NCI-H2029 treated with DMSO at 0.1 percent for 48 hours (cell line): Measurements from ENCODE around the gene MGAT4C.
"Not testable (repeated sequence)": the region's sequence is repeated elsewhere in the genome, so short reads cannot be mapped to it uniquely, and the experiment has no call there.

ENCODE experiments used
- DNase-seq: peaks from one replicate; lab custom pipeline; 2025; lab: John Stamatoyannopoulos, UW

The MGAT4C gene

DNA sequence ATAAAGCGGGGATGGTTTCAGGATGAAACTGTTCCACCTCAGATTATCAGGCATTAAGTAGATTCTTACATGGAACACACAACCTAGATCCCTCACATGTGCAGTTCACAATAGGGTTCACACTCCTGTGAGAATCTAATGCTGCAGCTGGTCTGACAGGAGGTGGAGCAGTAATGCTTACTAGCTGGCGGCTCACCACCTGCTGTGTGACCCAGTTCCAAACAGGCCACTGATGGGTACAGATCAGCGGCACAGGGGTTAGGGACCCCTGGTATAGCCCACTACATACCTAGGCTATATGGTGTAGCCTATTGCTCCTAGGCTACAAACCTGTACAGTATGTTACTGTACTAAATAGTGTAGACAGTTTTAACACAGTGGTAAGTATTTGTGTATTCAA is 129.3 kb downstream of the MGAT4C start:
- not testable (repeated sequence) for DNase-seq

- no peak for DNase-seq
Observed at GRCh38 chr12:86122846-86123468, 133.2 kb downstream of the MGAT4C start.

GRCh38 chr12:86118161-86118560 is 138.0 kb downstream of the MGAT4C start:
- DNase-seq = no peak

DNA sequence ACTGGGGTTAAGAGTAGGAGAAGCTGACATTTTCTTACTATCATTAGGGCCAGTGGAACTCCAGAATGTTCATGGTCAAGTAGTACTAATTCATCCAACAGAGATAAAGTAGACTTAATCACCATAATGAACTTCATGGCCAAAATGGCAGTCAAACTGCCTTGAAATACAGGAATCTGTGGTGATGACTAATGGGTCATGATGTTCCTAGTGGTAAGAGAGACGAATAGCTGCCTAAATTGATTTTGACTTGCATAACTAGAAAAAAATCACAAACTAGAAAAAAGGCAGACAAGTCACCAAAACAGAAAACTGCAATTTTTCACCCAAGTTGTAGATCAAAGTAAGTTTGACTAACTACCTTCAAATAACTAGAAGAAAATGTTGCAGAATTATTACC is 138.5 kb downstream of the MGAT4C start:
- no peak for DNase-seq

DNA sequence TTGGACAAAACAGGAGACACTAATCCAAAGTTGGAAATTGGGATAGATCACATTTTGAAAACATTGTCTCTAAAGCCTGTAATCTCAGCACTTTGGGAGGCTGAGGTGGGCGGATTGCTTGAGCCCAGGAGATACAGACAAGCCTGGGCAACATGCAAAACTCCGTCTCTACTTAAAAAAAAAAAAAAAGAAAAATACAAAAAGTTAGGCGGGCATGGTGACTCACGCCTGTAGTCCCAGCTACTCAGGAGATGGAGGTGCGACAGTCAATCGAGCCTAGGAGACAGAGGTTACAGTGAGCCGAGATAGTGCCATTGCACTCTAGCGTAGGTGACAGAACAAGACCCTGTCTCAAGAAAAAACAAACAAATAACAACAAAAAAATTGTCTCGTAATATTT is 152.1 kb downstream of the MGAT4C start:
- no peak for DNase-seq

DNA sequence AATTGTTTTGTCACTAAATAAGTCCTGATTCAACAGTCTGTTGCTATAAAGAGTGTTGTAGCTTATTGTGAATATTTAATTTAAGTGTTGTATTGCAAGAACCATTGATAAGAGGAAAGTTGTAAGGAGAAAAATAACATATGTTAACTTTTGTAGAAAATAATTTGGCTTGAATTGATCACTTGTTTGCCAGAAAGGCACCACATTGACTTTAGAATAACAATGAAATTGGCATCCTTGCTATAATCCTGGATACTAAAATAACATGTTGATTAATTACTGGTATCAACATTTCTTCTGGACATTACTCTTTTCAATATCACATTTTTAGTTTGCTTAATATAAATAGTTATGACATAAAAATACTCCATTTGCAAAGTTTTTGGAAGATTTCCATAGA is 159.0 kb downstream of the MGAT4C start:
- no peak for DNase-seq

DNA sequence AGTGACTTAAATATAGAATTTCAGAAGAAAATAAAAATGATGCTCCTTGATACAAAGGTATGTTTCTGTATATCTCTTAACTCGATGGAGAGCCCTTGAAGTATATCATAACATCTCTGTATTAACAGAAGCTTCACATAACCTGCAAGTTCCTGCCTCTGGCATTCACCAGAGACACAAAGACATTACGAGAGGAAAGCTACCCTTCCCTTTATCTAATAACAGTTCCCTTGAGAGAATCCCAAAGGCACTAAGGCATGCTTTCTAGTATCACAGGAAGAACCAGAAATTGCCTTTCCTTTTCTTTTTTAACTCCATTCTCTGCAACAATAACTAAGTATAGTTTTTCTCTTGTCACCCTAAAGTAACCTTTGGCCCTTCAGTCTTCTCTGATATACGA is 164.5 kb downstream of the MGAT4C start:
- DNase-seq = no peak

GRCh38 chr12:86081843-86082242 is 174.3 kb downstream of the MGAT4C start:
- no peak for DNase-seq

DNA sequence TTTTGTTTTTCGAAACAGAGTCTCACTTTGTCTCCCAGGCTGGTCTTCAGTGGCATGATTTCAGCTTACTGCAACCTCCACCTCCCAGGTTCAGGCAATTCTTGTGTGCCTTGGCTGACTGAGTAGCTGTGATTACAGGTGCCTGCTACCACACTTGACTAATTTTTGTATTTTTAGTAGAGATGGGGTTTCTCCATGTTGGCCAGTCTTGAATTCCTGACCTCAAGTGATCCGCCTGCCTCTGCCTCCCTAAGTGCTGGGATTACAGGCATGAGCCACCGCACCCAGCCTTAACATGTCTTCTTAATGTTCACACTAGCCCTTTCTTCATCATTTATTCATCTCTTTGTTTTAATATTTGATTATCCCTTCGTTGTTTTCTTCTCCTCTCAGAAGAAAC is 197.1 kb downstream of the MGAT4C start:
- not testable (repeated sequence) for DNase-seq

- DNase-seq = no peak
Observed at GRCh38 chr12:86057092-86057845, 198.9 kb downstream of the MGAT4C start.

DNA sequence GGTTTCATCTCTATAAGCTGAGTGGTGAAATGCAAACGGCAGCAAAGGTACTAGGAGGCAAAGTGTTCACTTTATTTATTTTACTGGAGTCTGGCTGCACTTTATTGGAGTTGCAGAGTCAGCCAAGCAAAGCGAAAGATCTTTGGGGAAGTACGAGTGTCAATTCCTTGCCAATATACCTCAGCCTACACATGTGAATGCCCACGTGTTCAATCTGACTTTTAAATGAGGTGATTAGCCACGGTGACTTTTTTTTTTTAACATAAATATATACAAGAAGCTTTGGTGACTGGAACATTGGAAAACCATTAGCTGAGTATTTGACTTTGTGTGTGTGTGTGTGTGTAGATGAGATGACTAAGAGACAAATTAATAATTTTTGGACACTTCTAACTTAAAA is 203.3 kb downstream of the MGAT4C start:
- no peak for DNase-seq

GRCh38 chr12:86050010-86050409 is 206.2 kb downstream of the MGAT4C start:
- DNase-seq = no peak

DNA sequence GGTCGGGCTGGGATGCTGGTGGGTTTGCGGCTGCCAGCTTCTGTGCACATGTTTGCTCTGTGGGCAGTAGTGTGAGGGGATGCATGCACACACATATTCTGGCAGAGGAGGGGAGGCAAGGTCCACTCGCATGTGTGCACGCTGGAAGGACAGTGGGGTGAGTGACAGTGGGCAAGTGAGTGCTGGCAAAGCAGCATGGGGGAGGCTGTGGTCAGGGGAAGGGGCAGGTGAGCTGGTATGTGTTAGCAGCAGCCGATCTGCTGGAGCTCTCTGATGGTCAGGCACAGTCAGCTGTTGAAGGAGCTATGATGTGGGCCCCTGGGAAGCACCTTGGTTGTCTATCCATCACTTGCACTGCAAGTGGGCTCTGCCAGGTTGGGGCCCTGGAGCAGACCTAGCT is 211.8 kb downstream of the MGAT4C start:
- no peak for DNase-seq

GRCh38 chr12:86042062-86042461 is 214.1 kb downstream of the MGAT4C start:
- no peak for DNase-seq

GRCh38 chr12:86018361-86018760 is 237.8 kb downstream of the MGAT4C start:
- no peak for DNase-seq

DNA sequence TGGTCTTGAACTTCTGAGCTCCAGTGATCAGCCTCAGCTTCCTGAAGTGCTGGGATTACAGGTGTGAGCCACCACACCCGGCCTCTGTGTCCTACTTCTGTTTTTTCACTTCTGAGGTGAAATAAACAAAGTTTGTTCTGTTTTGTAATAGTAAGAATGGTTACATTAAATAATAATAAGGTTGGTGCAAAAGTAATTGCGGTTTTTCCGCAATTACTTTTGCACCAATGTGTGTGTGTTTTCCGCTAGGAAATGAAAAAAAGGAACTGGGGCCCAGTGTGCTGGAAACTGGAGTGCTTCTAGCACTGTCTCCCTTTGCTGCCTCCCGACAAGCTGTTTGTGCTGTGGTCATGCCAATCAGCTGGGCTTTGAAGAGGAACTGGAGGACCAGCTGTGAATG is 241.2 kb downstream of the MGAT4C start:
- DNase-seq = no peak

DNA sequence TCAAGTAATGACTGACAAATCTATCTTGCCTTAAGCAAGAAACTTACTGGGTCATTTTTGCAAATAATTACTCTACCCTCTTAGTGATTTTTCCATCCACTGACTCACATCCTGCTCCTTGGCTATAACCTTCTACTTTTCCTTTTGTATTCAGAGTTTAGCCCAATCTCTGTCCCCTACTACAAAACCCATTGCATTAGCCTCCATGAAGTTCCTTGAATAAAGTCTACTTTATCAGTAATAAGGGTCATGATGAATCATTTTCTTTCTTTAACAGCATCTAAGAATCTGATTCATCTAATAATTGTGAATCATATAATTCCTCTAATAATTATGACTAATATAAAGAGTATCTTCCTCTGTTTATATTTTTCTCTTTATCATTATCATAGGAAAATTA is 249.5 kb downstream of the MGAT4C start:
- no peak for DNase-seq

DNA sequence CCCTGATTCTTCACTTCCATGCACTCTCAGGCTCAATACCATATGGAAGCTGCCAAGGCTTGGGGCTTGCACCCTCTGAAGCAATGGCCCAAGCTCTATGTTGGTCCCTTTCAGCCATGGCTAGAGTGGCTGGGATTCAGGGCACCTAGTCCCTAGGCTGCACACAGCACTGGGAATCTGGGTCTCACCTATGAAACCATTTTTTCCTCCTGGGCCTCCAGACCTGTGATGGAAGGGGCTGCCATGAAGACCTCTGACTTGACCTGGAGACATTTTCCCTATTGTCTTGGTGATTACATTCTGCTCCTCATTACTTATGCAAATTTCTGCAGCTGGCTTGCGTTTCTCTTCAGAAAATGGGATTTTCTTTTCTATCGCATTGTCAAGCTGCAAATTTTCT is 258.1 kb downstream of the MGAT4C start:
- no peak for DNase-seq

GRCh38 chr12:85996280-85996679 is 259.9 kb downstream of the MGAT4C start:
- no peak for DNase-seq

DNA sequence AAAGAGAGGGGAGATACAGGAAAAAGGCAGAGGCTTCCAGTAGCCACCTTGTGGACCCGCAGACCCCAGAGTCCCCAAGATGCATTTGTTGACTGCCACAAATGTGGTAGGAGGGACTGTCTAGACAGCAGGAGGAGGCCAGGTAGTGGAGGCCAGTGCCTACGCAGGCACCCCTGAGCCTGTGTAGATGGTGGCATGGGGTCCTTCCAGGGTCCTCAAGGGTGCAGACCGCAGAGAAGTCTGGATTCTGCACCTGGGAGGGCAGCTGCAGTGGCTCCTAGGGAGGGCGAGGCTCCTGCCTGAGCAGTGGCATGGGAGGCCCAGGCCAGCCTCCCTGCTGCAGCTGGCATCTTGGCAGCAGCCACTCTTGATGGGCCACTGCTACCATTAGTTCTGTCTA is 262.4 kb downstream of the MGAT4C start:
- no peak for DNase-seq

DNA sequence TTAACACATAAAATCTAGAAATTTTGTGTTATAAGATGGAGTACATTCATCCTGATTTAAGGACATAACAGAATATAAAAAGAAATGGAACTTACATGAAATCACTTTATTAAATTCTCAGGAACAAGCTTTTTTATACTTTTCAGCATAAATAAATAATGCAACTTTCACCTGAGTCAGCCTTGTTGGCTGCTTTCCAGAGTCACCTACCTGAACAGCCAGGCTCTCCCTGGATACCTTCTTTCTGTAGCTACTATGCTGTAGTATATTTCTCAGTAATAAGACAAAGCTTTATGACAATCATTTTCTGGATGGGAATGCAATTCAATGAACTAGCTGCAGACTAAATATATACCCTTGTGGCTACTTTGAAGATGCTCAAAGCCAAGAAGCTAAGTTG is 270.2 kb downstream of the MGAT4C start:
- no peak for DNase-seq

DNA sequence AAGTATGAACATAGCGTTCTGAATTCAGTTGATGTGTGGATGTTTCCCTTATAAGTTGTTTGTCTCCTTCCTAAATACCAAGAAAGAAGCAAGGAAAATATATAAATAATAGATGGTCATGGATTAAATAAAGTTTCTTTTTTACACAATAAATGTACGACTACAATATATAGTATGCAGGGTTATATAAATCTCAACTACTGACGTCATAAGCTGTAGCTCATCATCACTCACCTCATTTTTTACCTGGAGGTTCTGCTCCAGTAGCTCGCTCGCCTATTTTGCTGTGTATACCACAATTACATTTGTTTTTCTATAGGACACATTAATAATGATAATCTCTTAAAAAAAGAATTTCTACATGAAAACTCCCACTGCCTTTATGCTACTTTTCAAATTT is 272.6 kb downstream of the MGAT4C start:
- no peak for DNase-seq

GRCh38 chr12:85979641-85980040 is 276.6 kb downstream of the MGAT4C start:
- no peak for DNase-seq

GRCh38 chr12:85975716-85976115 is 280.5 kb downstream of the MGAT4C start:
- no peak for DNase-seq
